Stimulated activated memory B cell treated with anti-CD40 and anti-IgM and Interleukin-4, amounts not matched to agents 10 μg/mL and 1 μg/mL and 100 μg/mL, for 72 hours (primary cell): ENCODE data around the gene COMMD1.
"Not testable (repeated sequence)": the region's sequence is repeated elsewhere in the genome, so short reads cannot be mapped to it uniquely, and the experiment has no call there.

ENCODE experiments used
- ATAC-seq: fragments of 150-1000 bp; cut with Tn5 transposase; 2 replicates; pipeline ENCODE4 v1.10.0; 2021
- H3K27ac Mint-ChIP-seq: one replicate; pipeline ENCODE4 v1.8.0; 2022; ENCODE audit warnings: mild to moderate bottlenecking, mixed read lengths
- H3K27me3 Mint-ChIP-seq: one replicate; pipeline ENCODE4 v1.8.0; 2022; ENCODE audit warnings: mixed read lengths
- H3K36me3 Mint-ChIP-seq: one replicate; pipeline ENCODE4 v1.8.0; 2022; ENCODE audit warnings: mixed read lengths
- H3K4me1 Mint-ChIP-seq: one replicate; pipeline ENCODE4 v1.8.0; 2022; ENCODE audit warnings: mixed read lengths
- H3K4me3 Mint-ChIP-seq: one replicate; pipeline ENCODE4 v1.8.0; 2022; ENCODE audit warnings: mild to moderate bottlenecking, moderate library complexity, mixed read lengths
- H3K9me3 Mint-ChIP-seq: one replicate; pipeline ENCODE4 v1.8.0; 2022; ENCODE audit warnings: mixed read lengths

COMMD1 gene

DNA sequence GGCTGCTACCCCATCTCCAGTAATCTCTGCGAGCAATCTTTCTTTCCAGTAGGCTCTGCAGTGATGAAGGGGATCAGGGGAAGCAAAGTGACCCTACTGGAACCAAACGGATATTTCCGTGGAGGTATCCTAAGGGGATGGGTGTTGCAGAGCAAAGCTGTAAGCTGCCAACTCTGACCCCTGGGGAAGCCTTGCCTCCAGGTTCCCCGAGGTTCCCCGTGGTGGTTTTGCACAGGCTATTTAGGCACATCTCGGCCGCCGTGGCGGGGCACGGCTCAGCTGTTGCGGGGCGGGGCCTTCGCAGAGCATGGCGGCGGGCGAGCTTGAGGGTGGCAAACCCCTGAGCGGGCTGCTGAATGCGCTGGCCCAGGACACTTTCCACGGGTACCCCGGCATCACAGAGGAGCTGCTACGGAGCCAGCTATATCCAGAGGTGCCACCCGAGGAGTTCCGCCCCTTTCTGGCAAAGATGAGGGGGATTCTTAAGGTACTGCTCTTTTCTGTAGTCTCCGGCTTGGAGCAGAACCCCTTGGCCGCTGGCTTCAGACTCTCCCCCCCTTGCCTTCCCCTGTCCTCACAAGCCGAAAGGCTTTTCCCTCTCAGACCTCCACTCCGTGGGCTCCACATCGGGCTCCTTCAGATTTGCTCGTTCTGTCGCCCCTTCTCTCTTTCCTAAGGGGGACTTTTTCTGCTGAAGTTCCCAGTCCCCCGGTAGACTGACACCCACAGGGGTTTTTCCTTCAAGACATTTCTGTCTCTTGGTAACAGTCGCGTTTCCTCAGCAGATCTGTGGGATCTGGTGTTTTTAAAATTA lies at the start of gene COMMD1:
Gene COMMD1, plus strand, starts transcription at position 303 of the 814 bp plus-strand sequence. Its CDS starts 5 bp downstream, at position 308.
- Mint-ChIP-seq H3K4me3 (peak within 1 kb of the TSS; percentile 100), H3K9me3 (no peaks in the 10 kb centered on the region), H3K27ac (peak within 1 kb of the TSS; percentile 94), H3K27me3 (no peaks in the 10 kb centered on the region), H3K36me3 (no peaks in the 10 kb centered on the region), H3K4me1 (peaks cover 27% of the 10 kb centered on the region)
- peak; percentile 100 for ATAC-seq

DNA sequence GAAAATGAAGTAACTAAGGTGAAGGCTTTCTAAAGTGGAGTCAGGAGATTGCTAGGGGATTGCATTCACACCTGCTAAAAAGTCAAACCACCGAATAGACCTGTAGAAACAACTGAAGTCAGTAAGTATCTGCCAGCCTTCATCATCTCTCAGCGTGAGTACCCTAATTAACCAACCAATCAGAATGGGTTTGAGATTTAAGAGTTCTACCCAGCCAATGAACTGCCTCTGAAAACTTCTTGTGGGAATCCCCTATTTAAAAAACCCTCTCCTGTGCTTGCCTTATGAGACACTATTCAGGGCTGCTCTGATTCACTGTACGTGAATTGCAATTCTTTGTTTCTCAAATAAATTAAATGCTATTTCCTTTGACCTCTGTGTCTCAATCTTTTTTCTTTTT lies 48.2 kb upstream of the COMMD1 start:
- Mint-ChIP-seq H3K4me3 (no peak overlapping the region), H3K36me3 (peaks cover 23% of the 10 kb centered on the region), H3K27ac (no peak overlapping the region), H3K4me1 (peaks cover 9% of the 10 kb centered on the region), H3K9me3 (peaks cover 2% of the 10 kb centered on the region), H3K27me3 (no peaks in the 10 kb centered on the region)
- no peak for ATAC-seq

DNA sequence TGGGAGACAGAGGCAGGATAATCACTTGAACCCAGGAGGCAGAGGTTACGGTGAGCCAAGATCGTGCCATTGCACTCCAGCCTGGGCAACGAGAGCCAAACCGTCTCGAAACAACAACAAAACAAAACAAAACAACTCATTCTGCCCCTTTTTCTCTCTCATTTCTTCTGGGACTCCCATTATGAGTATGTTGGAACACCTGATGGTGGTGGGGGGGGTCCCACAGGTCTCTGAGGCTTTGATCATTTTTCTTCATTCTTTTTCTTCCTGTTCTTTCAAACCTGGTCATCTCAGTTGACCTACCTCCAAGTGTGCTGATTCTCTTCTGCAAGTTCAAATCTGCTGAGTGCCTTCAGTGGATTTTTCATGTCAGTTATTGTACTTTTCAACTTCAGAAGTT lies 43.4 kb upstream of the COMMD1 start:
- Mint-ChIP-seq H3K9me3 (peaks cover 8% of the 10 kb centered on the region), H3K36me3 (peaks cover 63% of the 10 kb centered on the region), H3K27ac (no peak overlapping the region), H3K4me1 (no peaks in the 10 kb centered on the region), H3K4me3 (no peak overlapping the region), H3K27me3 (no peaks in the 10 kb centered on the region)
- ATAC-seq: no peak

DNA sequence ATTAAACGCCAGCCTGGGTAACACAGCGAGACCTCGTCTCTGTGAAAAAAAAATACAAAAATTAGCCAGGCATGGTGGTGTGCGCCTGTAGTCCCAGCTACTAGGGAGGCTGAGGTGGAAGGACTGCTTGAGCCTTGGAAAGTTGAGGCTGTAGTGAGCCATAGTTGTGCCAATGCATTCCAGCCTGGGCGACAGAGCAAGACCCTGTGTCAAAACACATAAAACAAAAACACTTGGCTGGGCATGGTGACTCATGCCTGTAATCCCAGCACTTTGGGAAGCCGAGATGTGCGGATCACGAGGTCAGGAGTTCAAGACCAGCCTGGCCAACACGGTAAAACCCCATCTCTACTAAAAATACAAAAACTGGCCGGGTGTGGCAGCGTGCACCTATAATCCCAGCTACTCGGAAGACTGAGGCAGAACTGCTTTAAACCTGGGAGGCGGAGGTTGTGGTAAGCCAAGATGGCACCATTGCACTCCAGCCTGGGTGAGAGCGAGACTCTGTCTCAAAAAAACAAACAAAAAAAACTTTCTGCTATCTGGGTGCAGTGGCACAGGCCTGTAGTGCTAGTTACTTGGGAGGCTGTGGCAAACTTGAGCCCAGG lies 38.9 kb upstream of the COMMD1 start:
- H3K4me1 Mint-ChIP-seq, H3K9me3 Mint-ChIP-seq, ATAC-seq, H3K27ac Mint-ChIP-seq, H3K4me3 Mint-ChIP-seq, H3K27me3 Mint-ChIP-seq: not testable (repeated sequence)
- peaks cover 70% of the 10 kb centered on the region for H3K36me3 Mint-ChIP-seq

DNA sequence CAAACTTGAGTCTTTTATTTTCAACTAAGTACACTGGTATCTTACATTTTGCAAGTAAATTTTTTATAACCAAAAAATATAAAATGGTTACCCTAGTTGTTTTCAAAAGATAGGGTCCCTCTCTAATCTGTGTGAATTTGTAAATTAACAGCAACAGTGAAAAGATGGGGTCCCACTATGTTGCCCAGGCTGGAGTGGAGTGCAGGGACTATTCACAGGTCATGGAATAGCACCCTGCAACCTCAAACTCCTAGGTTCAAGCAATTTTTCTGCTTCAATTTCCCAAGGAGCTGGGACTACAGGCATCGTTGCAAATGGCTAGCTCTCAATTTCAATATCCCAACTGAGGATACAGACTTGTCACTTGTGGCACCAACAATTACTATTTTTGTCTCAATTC lies 29.1 kb upstream of the COMMD1 start:
- Mint-ChIP-seq H3K36me3 (peaks cover 34% of the 10 kb centered on the region), H3K27ac (no peak overlapping the region)
- no peak for ATAC-seq

DNA sequence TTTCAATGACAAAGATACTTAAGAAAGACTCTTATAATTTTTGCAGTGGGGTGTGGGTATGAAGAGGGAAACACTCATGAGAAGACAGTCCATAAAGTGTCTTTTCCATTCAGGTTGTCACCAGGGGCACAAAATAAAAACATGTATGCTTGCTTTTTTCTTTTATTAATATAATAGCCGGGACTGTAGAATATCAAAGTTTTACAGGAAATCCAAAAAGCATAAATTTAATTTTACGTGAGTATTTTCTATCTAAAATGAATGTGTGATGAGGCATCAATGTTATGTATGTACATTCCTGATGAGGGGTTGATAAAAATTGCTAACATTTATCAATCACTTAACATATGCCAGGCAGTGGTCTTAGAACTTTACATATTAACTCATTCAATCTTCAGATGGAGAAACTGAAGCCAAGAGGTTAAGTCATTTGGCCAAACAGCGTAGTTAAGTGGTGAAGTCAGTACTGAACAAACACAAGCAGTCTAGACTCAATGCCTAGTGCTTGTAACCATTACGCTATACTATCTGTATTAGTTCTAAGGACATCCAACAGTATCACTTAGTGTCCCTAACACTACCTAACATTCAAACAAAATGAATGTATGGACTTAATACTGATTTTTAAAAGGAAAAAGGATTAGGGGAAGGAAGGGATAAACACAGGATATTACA lies 27.8 kb upstream of the COMMD1 start:
- ATAC-seq: no peak
- Mint-ChIP-seq H3K4me3 (no peak overlapping the region), H3K27ac (no peak overlapping the region), H3K4me1 (no peaks in the 10 kb centered on the region), H3K9me3 (no peaks in the 10 kb centered on the region), H3K27me3 (no peaks in the 10 kb centered on the region), H3K36me3 (peaks cover 26% of the 10 kb centered on the region)

More for the DNA sequence above, 29.1 kb upstream of the COMMD1 start:
- no peak overlapping the region for H3K4me3 Mint-ChIP-seq
- H3K9me3 Mint-ChIP-seq: no peaks in the 10 kb centered on the region
- H3K27me3 Mint-ChIP-seq: no peaks in the 10 kb centered on the region
- H3K4me1 Mint-ChIP-seq: no peaks in the 10 kb centered on the region

DNA sequence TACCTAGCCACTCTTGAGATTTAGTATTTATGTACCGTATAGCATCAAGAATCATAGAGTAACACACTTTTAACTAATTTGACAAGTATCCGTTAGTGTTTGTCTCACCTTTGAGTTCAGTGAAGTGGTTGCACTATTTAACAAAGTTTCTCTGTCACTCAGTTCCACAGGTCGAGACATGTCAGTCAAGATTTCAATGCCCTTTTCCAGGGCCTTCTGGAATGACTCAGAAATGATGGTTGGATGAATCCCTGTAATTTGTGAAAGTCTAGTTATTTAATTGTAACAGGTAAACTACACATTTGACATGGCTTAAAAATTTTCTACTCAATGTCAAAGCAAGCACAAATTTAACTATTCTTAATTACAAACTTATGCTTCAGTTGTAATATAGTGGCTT lies 26.7 kb upstream of the COMMD1 start:
- no peak for ATAC-seq
- no peaks in the 10 kb centered on the region for H3K9me3 Mint-ChIP-seq
- peaks cover 24% of the 10 kb centered on the region for H3K36me3 Mint-ChIP-seq
- no peak overlapping the region for H3K4me3 Mint-ChIP-seq
- no peaks in the 10 kb centered on the region for H3K27me3 Mint-ChIP-seq
- H3K4me1 Mint-ChIP-seq: no peaks in the 10 kb centered on the region
- H3K27ac Mint-ChIP-seq: no peak overlapping the region

DNA sequence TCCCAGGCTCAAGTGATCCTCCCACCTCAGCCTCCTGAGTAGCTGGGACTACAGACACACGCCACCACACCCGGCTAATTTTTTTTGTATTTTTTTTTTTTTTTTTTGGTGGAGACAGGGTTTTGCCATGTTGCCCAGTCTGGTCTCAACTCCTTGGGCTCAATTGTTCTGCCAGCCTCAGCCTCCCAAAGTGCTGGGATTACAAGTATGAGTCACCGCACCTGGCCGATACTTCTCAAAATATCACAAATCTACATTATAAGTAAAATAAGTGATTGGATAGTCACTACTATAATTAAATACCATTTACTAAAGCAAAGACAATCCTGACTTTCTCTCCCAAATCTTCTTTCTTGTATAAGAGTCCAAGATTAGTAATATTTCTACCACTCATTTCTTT lies 26.1 kb upstream of the COMMD1 start:
- not testable (repeated sequence) for H3K4me1 Mint-ChIP-seq, ATAC-seq, H3K27me3 Mint-ChIP-seq, H3K4me3 Mint-ChIP-seq, H3K9me3 Mint-ChIP-seq, H3K27ac Mint-ChIP-seq
- peaks cover 18% of the 10 kb centered on the region for H3K36me3 Mint-ChIP-seq

DNA sequence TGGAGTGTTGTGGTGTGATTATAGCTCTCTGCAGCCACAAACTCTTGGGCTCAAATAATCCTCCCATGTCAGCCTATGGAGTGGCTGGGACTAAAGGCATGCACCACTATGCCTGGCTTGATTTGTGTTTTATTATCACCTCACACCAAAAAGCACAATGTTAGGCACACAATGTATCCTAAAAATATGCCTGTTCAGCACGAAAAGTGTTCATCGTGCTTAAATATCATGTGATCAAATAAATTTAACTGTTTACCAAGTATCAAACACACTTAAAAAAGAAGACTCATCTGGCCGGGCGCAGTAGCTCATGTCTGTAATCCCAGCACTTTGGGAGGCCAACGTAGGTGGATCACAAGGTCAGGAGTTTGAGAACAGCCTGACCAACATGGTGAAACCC lies 22.6 kb upstream of the COMMD1 start:
- Mint-ChIP-seq H3K27me3 (no peaks in the 10 kb centered on the region), H3K4me1 (peaks cover 20% of the 10 kb centered on the region), H3K27ac (no peak overlapping the region), H3K4me3 (no peak overlapping the region), H3K9me3 (no peaks in the 10 kb centered on the region), H3K36me3 (peaks cover 26% of the 10 kb centered on the region)
- ATAC-seq: no peak

DNA sequence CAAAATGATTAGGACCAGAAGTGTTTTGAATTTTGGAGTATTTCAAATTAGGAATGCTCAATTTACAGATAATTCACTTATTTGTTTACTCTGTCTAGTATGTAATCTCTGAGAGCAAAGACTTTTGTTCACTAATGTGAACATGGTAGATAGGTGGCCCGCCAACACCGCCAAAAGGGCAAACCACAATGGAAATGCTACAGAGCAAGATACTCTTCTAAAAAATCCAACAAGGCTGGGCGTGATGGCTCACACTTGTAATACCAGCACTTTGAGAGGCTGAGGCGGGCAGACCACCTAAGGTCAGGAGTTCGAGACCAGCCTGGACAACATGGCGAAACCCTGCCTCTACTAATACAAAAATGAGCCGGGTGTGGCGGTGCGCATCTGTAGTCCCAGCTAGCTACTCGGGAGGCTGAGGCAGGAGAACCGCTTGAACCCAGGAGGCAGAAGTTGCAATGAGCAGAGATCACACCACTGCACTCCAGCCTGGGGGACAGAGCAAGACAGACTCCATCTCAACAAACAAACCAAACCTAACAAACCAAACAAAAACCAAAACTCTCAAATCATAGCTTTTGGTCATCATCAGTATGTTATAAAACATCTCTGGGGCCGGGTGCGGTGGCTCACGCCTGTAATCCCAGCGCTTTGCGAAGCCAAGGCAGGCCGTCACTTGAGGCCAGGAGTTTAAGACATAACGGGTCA lies 19.4 kb upstream of the COMMD1 start:
- Mint-ChIP-seq H3K4me1 (peaks cover 20% of the 10 kb centered on the region), H3K4me3 (peak overlapping the region; percentile 98), H3K27me3 (no peaks in the 10 kb centered on the region), H3K27ac (peak overlapping the region; percentile 99), H3K36me3 (peaks cover 20% of the 10 kb centered on the region), H3K9me3 (no peaks in the 10 kb centered on the region)
- no peak for ATAC-seq

DNA sequence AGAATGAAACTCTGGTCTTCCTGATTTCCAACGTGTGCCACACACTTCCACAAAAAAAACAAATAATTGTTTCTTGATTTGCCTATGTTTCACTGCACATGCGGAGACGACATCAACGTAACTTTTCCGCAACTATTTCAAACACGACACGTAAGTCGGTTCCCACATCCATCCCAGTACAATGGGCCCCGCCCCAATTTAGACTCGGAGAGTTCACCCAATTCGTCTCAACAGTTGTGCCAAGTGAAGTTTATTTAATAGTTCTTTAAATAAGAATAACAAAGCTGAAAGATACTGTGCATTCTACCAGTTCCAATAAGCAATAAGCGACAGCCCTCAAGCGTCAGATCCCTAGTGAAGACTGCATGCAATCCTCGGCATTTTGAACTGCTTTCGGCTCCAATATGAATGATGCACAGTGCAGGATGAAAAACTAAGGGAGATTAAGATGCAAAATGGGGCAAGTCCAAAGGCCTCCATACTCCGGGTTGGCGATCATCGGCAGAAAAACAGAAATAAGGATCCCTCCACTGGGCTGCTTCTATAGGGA lies 17.7 kb upstream of the COMMD1 start:
- Mint-ChIP-seq H3K4me3 (peak overlapping the region; percentile 98), H3K4me1 (peaks cover 20% of the 10 kb centered on the region), H3K9me3 (no peaks in the 10 kb centered on the region), H3K27me3 (no peaks in the 10 kb centered on the region), H3K36me3 (peaks cover 17% of the 10 kb centered on the region), H3K27ac (peak overlapping the region; percentile 99)
- no peak for ATAC-seq

DNA sequence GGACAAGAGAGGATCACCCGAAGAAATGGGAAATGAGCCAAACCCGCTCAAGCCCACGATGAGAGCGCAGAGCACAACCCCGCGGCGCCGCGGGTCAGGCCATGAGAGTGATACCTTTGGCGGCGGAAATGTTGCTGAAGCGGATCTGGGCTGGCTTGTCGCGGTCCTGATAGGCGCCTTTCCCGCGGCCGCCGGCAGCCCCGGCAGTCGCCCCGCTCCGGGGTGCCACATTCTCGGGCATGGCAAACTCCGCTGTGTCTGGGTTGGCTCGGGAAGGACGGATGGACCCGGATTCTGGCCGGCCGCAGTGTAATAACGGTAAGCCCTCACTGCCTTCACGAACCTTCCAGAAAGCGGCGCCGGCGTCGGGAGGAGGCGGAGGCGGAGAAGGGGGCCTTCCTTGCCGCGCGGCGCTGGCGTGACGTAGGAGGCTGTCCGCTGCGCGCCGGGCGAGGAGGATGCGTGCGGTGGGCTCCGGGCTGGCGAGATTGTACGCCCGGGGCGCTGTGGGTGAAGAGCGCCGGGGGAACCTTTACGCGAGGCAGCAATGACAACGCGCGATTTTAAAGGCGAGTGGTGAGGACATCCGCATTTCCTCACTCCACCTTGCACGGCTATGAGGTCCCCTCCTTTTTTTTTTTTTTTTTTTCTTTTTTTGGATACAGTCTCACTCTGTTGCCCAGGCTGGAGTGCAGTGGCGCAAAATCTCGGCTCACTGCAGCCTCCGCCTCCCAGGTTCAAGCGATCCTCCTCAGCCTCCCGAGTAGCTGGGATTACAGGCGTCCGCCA lies 17.0 kb upstream of the COMMD1 start, which contains the start of gene CCT4:
Gene CCT4, minus strand, starts transcription at position 390 of the 789 bp plus-strand sequence. Its CDS starts 149 bp downstream, at position 241.
- H3K4me1 Mint-ChIP-seq: peaks cover 20% of the 10 kb centered on the region
- H3K27ac Mint-ChIP-seq: peak within 1 kb of the TSS; percentile 99
- peak; percentile 89 for ATAC-seq
- H3K4me3 Mint-ChIP-seq: peak within 1 kb of the TSS; percentile 98
- H3K36me3 Mint-ChIP-seq: peaks cover 13% of the 10 kb centered on the region
- no peaks in the 10 kb centered on the region for H3K9me3 Mint-ChIP-seq
- H3K27me3 Mint-ChIP-seq: no peaks in the 10 kb centered on the region

DNA sequence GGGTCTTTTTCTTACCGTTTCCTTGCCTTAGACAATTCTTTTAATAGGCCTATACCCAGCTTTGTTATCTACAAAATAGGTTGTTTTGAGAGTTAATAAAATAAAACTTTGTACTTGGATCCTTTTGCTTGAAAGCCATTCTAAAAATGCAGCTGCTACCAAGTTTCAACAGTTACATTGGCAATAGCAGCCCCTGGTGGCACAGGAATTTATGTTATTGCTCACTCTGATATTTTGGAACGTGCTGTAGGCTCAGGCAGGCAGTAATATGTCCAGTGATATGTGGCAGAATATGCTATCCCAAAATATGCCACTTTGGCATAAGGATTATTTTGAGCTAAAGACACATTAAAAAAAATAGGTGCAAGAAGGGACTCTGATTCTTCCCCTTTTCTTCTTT lies 6.7 kb upstream of the COMMD1 start:
- Mint-ChIP-seq H3K4me3 (no peak overlapping the region), H3K27ac (no peak overlapping the region), H3K36me3 (no peaks in the 10 kb centered on the region), H3K27me3 (no peaks in the 10 kb centered on the region), H3K4me1 (no peaks in the 10 kb centered on the region), H3K9me3 (no peaks in the 10 kb centered on the region)
- ATAC-seq: no peak

DNA sequence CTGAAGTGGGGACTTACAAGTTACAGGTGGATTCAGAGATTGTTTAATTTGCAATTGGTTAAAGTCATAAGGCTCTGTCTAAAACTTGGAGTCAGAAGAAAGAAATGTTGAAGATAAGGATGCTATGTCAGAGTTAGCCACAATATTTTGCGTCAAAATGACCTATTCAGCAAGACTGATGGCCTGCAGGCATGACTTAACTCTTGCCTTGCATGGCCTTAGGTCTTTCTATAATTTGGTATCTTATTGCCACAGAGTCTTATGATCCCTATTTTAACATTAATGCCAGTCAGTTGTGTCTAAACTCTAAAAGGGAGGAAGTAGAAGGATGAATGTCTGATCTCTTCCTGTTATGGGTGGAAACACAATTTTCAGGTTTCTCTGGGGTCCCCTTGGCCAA lies 5.2 kb upstream of the COMMD1 start:
- no peak overlapping the region for H3K27ac Mint-ChIP-seq
- no peaks in the 10 kb centered on the region for H3K36me3 Mint-ChIP-seq
- no peaks in the 10 kb centered on the region for H3K27me3 Mint-ChIP-seq
- H3K4me1 Mint-ChIP-seq: no peaks in the 10 kb centered on the region
- ATAC-seq: no peak
- H3K9me3 Mint-ChIP-seq: no peaks in the 10 kb centered on the region
- no peak overlapping the region for H3K4me3 Mint-ChIP-seq
